SKM-1 treated with dmso at 0.1 percent for 144 hours (cell line): ENCODE data around the gene PPP3CA.

Source experiments
- DNase-seq: peaks from one replicate; lab custom pipeline; 2025; ENCODE audit not compliant: unreplicated experiment; lab: John Stamatoyannopoulos, UW

PPP3CA gene

DNA sequence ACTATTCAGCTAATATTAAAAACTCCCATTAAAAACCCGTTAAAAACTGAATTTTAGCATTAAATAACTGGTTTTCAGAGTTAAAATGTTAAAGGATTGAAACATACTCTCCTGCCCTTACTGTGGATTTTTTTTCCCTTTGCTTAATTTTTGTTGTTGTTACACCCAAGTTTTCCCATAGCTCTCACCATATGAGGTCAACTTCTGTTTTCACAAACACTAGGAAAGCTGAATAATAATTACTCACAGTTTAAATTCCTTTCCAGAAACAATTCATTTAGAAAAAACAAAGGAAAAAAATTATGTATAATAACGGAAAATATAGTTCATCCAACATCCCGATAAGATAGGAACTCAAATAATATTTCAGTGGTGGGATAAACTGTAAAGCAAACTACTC, 129.0 kb downstream of the PPP3CA start:
- no peak for DNase-seq

DNA sequence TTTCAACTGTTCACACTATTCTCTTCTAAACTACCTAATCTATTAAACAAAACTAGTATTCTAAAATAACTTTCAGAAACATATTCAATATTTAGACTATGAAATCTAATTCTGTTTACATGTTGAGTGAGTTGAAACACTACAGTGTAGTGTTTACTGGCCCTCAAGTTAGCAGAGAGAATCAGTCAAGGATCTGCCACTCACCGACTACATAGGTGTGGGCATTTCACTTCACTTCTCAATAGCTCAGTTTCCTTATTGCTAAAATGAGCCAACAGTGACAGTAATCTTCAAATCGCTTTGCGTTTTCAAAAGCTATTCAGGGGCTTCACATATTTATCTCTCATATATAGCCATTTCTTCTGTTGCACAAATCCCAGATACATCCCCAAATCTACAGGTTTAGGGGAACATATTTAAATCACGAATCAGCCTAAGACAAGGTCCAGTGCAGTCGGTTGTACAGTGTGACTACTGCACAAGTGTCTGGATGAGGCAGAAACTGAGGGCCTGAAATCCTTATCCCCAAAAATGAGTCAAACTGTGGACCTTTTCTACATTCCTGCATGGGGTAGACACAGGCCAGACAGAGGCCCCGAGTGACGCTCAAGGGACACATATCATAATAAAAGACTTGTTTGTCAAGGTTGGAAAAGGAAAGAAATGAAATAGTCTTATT, 129.8 kb downstream of the PPP3CA start:
- no peak for DNase-seq

DNA sequence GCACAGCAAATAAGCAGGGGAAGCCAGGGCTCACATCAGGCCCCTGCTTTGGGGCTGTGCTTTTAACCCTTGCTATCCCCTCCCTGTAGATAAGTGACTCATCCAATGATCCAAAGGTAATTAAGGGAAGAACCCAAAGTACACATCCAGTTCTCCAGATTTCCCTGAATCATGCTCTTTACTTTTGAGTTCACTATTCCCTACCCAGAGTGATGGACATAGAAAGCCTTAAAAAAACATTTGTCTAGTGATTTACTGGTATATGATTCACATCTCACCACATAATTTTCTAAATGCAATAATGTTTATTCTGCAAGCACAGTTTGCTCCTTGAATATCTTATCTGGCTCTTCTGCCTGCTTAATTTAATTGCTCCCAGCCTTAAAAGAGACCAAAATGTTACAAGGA, 136.2 kb downstream of the PPP3CA start:
- DNase-seq: no peak

DNA sequence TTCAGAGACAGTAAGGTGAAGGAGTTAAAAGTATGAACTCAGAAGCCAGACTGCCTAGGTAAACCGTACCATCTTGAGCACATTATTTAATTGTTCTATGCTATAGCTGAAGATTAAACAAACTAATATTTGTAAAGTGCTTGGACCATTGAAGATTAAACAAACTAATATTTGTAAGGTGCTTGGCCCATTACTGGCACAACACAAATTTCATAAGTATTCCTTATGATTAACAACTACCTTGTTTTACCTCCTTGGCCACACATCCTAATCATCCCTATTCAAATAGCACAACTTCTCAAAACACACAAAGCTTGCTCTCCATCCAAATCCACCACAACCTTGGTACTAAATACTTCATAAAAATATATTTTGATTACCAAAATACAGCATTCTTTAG, 137.0 kb downstream of the PPP3CA start:
- no peak for DNase-seq

DNA sequence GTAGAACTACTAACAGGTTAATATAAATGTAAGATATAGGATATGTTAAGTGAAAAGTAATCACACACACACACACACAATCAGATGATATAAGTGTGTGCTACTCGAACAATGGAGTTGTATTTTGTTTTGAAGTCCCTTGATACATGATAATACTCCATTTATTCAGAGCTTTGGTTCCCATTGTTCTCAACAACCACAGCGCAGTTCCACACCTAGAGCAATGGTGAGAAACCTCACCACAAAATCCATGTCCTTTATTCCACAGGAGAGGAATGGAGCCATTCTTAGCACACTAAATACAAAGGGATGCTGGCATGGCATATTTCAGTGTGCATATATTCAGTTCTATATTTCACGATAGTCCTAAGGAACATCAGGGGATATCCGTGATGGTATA, 139.2 kb downstream of the PPP3CA start:
- no peak for DNase-seq

DNA sequence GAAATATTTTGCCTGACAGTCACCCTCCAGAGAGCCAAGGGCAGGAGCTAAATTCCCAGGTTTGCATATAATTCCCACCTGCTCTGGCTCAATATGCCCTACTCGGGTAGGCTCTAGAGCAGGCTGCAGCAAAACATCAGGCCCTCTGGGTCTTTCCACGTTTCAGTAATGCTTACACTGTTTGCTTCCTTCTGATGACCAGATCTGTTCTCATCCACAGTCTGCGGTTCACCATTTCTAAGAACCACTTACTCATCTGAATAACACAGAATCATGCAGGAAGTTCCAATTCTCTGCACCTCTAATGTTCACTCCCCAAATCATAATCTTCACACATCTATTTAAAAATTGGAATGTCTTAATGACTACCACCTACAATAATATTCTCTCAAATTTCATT, 141.4 kb downstream of the PPP3CA start:
- no peak for DNase-seq

DNA sequence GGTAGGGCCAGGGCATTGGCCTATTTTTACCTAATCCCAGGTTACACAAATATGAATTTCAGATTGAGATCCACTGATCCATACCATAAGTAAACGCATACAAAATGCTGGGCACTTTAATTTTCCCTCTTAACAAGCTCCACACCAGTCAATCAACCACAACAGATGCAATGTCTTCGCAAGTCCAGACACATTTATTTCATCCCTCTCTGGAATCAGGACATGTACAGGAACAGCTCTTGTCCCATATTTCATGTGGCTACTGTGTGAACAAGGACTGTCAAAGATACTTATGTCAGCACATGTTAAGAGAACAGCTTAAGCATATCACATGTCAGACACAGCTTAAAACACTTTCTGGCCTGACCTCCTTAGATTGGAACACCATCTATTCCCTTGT, 145.9 kb downstream of the PPP3CA start:
- DNase-seq: no peak

DNA sequence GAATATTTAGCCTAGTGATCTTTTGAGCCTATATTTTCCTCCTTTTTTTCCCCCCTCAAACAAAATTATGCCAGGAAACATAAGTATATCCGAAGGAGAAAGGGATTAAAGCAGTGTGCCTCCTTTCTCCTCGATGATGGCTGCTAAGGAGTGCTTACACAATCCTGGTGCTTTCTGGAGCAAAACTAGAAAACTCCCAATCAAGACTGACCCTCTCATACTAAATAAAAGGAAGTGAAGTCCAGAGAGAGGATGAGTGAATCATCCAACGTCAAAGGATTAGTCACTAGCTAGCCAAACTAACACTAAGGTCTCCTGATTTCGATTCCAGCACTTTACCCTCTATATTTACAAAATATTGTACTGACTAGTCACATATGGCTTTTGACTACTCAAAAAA, 146.8 kb downstream of the PPP3CA start:
- DNase-seq: peak; percentile 69

DNA sequence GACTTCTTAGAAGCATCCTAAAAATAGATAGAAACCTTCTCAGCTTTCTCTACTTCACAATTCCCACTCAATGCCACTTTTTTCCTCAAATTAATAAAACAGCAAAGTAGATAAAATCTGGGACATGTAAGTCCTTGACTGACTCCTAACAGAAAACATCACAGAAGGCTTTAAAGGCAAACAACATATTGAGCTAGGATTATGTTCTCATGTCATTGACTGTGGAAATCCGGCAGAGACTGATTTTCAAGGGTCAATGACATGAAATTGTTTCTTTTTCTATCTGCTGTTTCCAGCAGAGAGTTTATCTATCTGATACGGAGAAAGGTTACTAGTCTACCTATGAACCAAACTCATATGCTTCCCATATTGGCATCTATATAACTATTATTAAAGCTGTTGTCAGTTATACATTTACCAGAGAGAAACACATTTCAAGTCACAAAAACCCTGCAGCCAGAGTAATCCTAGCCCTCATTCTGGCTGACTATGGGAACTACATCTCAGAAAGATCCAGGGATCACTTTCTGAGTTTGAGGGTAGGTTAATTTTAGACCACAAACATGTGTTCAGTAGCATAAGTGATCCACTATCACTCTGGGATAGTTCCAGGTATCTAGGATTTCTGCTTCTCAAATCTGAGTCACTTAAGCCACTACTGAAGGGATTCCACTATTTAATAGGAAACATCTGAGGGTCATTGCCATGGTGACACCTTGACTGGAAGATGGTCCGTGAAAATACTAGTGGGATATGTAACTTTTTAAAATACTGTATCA, 147.6 kb downstream of the PPP3CA start:
- DNase-seq: no peak

DNA sequence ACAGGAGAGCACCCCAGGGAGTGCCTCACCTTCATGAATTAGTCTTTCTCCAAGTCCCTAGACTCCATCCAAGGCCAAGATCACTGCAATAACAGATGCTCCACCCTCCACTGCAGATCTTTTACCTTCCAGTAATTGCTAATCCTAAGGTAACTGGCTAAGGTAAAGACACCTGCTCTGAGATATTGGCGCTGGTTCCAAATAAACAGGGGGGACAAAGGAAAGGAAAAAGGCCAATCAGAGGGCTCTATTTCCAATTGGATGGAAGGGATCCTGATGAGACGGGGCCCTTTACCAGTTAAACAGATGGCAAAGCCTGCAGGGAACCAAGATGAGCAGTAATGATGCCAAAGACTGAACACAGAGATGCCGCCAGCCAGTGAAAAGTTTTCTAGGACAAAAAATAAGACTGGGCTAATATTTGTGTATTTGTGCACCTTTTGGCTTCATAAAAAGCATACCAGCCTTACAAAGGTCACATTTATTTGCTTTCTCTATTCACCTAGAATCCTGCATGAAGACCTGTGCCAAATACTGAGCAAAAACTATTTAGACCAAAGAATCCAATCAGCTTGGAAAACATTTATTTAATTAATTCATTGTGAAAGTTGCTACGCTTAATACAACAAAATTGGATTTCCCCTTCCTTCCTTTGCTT, 148.5 kb downstream of the PPP3CA start:
- no peak for DNase-seq

DNA sequence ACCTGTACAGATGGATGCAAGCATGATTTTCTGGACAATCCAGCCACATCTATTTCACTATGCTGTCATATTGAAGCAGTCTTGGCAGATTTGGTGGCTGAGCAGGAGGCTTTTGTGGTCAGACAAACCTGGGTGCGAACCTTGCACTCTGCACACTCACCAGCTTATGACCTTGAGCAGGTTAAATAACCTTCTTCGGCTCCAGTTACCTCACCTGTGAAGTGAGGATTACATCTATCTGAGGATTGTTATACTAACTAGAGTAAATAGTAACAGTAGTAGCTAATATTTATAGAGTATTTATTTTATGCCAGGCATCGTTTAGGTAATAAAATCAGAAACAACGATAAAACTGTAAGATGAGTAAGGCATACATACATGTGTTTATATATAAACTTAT, 150.0 kb downstream of the PPP3CA start:
- no peak for DNase-seq

DNA sequence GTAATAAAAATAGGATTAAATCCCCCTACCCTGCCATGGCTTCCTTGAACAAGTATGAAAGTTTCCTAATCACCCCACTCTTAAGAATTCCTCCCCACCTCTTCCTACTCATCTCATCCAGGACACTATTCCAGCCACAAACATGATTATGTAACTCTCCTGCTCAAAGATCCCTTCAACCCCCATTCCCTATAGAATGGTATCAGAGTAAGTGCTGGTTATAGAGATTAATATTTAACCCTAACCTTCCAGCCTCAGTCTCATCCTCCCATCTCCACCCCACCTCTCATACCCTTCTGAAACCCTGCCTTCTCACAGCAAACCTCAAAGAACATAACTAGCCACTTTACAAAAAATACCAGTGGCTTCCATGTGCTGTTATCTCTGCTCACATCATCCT, 155.1 kb downstream of the PPP3CA start:
- DNase-seq: no peak

DNA sequence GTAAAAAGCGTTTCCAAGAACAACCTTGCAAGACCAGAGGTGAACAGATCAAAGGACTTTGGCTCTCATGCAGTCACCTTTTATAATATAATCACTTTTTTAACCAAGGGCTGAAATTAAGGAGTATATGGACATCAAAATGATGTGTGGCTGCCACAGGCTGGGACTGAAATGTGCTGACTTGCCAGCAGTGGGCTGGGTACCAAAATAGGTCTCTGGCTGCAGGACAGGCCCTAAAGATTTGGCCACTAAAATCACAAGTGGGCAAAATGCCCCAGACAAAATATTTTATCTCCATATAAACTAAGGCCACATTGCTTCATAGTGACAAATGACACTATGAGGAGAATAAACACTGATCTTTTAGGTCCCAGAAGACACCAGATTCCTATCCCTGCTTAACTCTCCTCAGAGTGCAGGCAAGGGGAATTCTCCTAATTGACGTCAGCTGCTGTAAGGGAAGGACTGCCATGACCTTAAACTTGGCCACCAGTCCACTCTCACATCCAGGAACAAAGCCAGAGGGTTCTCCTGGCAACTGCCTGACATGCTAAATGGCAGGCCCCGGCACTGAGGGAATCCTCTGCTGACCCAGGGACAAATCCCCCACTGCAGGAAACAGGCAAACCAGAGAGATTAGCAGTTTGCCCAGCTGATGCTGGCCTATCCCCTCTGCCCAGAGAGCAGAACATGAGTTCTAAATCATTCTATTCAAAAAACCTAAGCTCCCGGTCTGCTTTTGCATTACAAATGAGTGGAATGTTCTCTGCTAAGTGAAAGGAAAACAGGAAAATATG, 155.8 kb downstream of the PPP3CA start:
- DNase-seq: no peak

DNA sequence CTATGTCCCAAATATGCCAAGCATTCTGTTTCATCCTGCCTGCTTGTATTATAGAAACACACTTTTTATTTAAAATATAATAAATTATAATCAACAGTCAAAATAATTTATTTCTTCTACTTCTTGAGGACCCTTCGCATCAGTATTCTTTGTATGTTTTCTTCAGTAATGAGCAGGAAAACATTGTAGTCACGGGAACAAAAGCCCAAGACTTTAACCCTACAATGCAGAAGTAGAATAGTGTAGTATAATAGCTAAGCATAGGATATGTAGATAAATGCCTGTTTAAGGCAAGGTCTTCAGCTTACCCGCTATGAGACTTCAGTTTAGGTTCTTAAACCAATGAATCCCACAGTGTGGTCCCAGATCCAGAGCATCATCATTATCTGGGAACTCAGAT, 156.6 kb downstream of the PPP3CA start:
- DNase-seq: no peak

DNA sequence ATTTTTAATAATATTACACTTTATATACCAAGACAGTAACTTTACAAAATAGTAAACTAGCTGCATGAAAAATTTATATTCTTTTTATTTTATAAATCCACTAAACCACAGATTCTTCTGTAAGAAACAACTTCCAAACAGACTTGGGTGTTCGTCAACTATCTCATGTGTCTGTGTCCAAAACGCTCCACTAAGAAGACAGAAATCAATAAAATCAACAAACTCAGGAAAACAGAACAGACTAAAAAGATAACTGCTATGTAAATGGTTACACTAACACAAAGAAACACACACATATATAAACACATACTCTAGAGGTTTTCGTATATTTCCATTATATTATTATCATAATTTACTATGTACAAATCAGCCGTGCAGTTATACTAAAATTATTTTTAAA, 158.4 kb downstream of the PPP3CA start:
- DNase-seq: no peak

DNA sequence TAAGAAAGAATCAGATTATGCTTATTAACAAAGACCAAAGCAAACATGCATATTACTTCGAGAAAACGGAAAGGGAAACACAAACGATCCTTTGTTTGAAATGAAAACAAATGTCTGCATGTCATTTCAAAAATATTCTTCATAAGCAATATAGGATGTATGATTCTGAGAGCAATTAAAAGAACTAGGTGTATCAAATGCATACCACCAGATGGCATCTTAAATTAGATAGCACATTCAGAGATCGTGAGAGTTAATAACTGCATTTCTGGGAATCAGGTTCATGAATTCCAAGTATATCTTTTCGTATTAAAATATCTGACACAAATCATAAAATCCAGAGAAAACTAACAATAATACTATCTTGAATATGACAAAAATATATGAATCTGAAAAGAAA, 159.5 kb downstream of the PPP3CA start:
- DNase-seq: no peak

DNA sequence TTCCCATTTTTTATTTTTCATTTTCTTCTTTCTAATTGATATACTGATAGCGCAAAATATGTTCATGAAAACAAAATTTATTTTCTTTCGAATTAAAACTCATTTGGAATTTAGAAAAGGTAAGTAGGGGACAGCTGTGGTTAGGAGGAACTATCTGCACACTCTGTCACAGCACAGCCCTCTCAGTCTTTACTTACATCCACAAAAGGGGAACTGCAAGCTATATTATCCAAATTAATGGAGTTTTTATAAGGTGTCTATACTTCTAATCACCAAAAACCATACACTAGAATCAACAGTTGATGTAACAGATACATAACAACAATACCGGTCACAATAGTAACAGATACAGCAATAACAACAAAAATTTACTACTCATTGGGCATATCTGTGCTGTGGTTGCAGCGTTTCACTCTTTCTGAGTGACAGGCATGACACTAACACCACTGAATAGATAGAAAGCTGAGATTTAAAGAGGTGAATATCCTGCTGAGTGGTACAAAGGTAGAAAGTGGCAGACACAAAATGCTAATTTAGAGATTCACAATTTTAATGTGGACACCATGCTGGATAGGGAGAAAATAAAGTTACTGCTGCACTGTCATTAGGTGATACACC, 160.7 kb downstream of the PPP3CA start:
- DNase-seq: no peak

DNA sequence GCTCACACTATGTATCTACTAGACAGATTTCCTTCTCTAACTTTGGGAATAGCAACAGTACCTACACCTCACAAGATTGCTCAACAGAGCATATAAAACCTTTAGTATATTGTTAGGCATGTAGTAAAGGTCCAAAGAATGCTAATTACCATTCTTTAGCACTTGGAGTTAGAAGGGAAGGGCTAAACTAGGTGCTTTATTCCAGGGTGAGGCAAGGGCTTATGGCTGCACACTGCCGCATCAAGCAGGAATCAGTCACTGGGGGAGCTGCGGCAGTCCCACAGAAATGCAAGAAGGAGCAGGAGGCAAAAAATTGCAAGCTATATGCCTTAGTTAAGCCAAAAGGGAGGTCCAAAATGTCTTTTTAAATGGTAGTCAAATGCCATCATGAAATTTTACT, 162.7 kb downstream of the PPP3CA start:
- no peak for DNase-seq

DNA sequence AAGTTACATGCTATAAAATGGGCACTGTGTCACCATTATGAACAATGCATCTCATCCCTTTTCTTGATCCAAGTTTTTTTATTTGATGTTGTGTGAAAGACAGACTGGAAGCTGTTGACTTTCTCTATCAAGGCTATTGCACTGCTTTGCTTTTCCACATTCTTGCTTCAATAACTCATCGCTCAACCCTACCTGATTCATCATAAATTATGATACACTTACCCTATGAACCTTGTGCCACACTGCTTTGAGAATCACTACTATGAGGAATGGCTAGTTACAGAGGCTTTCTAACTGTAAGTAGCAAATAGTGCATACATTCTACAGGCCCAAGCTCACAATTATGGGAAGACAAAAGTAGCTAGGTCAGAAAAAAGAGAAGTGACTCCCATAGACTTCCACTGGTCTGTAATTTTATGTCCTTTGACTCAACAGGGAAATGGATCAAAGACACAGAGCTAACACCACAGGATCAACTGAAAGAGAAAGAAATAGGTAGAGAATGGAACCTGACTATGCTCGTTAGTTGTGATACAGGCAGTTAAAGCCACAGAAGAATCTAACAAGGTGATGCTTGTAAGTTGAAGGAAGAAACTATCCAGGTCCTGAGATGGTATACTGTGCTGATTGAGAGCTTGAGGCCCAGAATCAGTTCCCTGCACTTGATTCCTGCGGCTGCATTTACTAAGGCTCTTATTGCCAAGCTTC, 163.5 kb downstream of the PPP3CA start:
- DNase-seq: no peak

DNA sequence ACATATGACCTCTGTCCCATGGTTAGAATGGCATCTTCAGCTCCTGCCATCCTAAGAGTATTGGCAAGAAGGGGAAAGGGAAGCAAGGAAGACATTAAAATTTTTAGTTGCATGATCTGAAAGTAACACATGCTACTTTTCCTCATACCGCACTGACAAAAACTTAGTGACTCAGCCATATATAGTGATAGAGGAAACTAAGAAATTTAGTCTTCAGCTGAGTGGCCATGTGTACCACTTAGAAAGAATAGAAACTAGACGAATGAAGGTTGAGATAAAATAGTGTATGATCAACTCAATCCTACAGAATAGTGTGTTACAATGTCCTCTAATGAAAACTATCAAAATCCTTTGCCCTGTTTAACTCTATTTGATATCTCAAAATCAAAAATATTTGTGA, 164.1 kb downstream of the PPP3CA start:
- DNase-seq: no peak
